OCI-LY3 (cell line): Measurements from ENCODE around the gene PPP1CB.

ENCODE experiments used
- H2AFZ ChIP-seq: fragments of 200-600, 300-600 bp; shearing (Covaris generic); 2 replicates; pipeline ENCODE4 v1.6.0; 2014; ENCODE audit warnings: antibody characterized with exemption, low read depth, low read length
- H3K27ac ChIP-seq: fragments of 200-600, 300-600 bp; sonication (generic); 2 replicates; pipeline ENCODE4 v1.5.1; 2014; ENCODE audit warnings: mild to moderate bottlenecking, low read length, moderate library complexity, mixed read lengths
- H3K27me3 ChIP-seq: fragments of 200-600, 300-600 bp; sonication (generic); 2 replicates; pipeline ENCODE4 v1.6.1; 2014; ENCODE audit warnings: low read depth, low read length, mixed read lengths
- H3K36me3 ChIP-seq: fragments of 200-600, 300-600 bp; sonication (generic); replicated peaks from 2 replicates; pipeline ENCODE3; 2014; ENCODE audit warnings: low read depth, low read length, mixed read lengths
- H3K4me1 ChIP-seq: fragments of 300-600, 200-600 bp; sonication (generic); 2 replicates; pipeline ENCODE4 v1.6.1; 2014; ENCODE audit warnings: low read length, mixed read lengths
- H3K4me2 ChIP-seq: fragments of 200-600, 300-600 bp; sonication (generic); 2 replicates; pipeline ENCODE4 v1.6.1; 2014; ENCODE audit warnings: low read length, mixed read lengths
- H3K4me3 ChIP-seq: fragments of 300-600, 200-600 bp; sonication (generic); 2 replicates; pipeline ENCODE4 v1.5.1; 2014; ENCODE audit warnings: antibody characterized with exemption, mild to moderate bottlenecking, low read length, moderate library complexity
- H3K79me2 ChIP-seq: fragments of 300-600, 200-600 bp; shearing (Covaris generic); 2 replicates; pipeline ENCODE4 v1.6.1; 2014; ENCODE audit warnings: mild to moderate bottlenecking, low read length, mixed read lengths
- H3K9ac ChIP-seq: fragments of 300-600, 200-600 bp; shearing (Covaris generic); 2 replicates; pipeline ENCODE4 v1.6.0; 2014; ENCODE audit warnings: mild to moderate bottlenecking, low read length, moderate library complexity
- H3K9me3 ChIP-seq: fragments of 200-600, 300-600 bp; shearing (Covaris generic); 2 replicates; pipeline ENCODE4 v1.6.1; 2014; ENCODE audit warnings: low read length, mixed read lengths; ENCODE audit not compliant: insufficient read depth
- H4K20me1 ChIP-seq: fragments of 200-600, 300-600 bp; sonication (generic); 2 replicates; pipeline ENCODE4 v1.6.1; 2016; ENCODE audit warnings: low read length, mixed read lengths; ENCODE audit not compliant: insufficient read depth
- CTCF ChIP-seq: fragments of 200-600, 300-600 bp; sonication (generic); IDR thresholded peaks from 2 replicates; pipeline ENCODE4 v1.5.1; 2014; ENCODE audit warnings: antibody characterized with exemption, low read length, low read depth
- EZH2phosphoT487 ChIP-seq: fragments of 200-600 bp; shearing (Covaris generic); IDR thresholded peaks from 2 replicates; pipeline ENCODE4 v1.6.1; 2018; ENCODE audit warnings: antibody characterized with exemption, mixed run types, low read depth

The PPP1CB gene

GRCh38 chr2:28824207-28824606, 72.6 kb downstream of the PPP1CB start:
- Histone ChIP-seq H2AFZ (no peak overlapping the region), H3K9me3 (no peaks in the 10 kb centered on the region), H3K4me1 (no peaks in the 10 kb centered on the region), H3K4me2 (no peak overlapping the region), H3K27me3 (no peaks in the 10 kb centered on the region), H3K79me2 (no peaks in the 10 kb centered on the region), H3K36me3 (no peaks in the 10 kb centered on the region), H3K4me3 (no peak overlapping the region), H3K27ac (no peak overlapping the region), H3K9ac (no peak overlapping the region), H4K20me1 (no peaks in the 10 kb centered on the region)
- no peak for TF ChIP-seq CTCF
- no peak for TF ChIP-seq EZH2phosphoT487

- H3K36me3 ChIP-seq = no peaks in the 10 kb centered on the region
- no peaks in the 10 kb centered on the region for H3K4me1 ChIP-seq
- no peak overlapping the region for H3K9ac ChIP-seq
- H4K20me1 ChIP-seq = no peaks in the 10 kb centered on the region
- TF ChIP-seq CTCF (no peak), EZH2phosphoT487 (no peak)
- no peak overlapping the region for H3K4me3 ChIP-seq
- no peak overlapping the region for H2AFZ ChIP-seq
- no peaks in the 10 kb centered on the region for H3K79me2 ChIP-seq
- H3K27me3 ChIP-seq = no peaks in the 10 kb centered on the region
- H3K27ac ChIP-seq = no peak overlapping the region
- H3K4me2 ChIP-seq = no peak overlapping the region
- H3K9me3 ChIP-seq = no peaks in the 10 kb centered on the region
These were observed 73.2 kb downstream of the PPP1CB start for GRCh38 chr2:28824870-28825269.

- Histone ChIP-seq H3K9me3 (no peaks in the 10 kb centered on the region), H3K9ac (no peak overlapping the region), H4K20me1 (no peaks in the 10 kb centered on the region), H3K4me3 (no peak overlapping the region), H3K36me3 (no peaks in the 10 kb centered on the region), H3K4me1 (no peaks in the 10 kb centered on the region), H3K27me3 (no peaks in the 10 kb centered on the region), H3K4me2 (no peak overlapping the region), H2AFZ (no peak overlapping the region), H3K79me2 (no peaks in the 10 kb centered on the region), H3K27ac (no peak overlapping the region)
- TF ChIP-seq CTCF (no peak), EZH2phosphoT487 (no peak)
These were observed 76.8 kb downstream of the PPP1CB start for GRCh38 chr2:28828382-28828781.

GRCh38 chr2:28833740-28834470, 82.3 kb downstream of the PPP1CB start:
- H3K27me3 ChIP-seq = no peaks in the 10 kb centered on the region
- no peak overlapping the region for H2AFZ ChIP-seq
- no peak overlapping the region for H3K27ac ChIP-seq
- H3K9ac ChIP-seq = no peak overlapping the region
- H3K4me2 ChIP-seq = no peak overlapping the region
- H3K9me3 ChIP-seq = no peaks in the 10 kb centered on the region
- TF ChIP-seq CTCF (no peak), EZH2phosphoT487 (no peak)
- H3K4me3 ChIP-seq = no peak overlapping the region
- H3K79me2 ChIP-seq = no peaks in the 10 kb centered on the region
- peaks cover 3% of the 10 kb centered on the region for H3K36me3 ChIP-seq
- no peaks in the 10 kb centered on the region for H4K20me1 ChIP-seq
- H3K4me1 ChIP-seq = peaks cover 4% of the 10 kb centered on the region; the same call in 1 of the 2 replicates
